IMR-90 (cell line): Measurements from ENCODE around the gene TOR1AIP2. TPM values are rescaled to one million over a fixed set of nuclear protein-coding genes. Genes with fewer than 3 reads are reported as not detected.

Source experiments
- ATAC-seq: fragments of 200-7000 bp; cut with Tn5 transposase; 2 replicates; pipeline ENCODE4 v1.9.1; 2020; ENCODE audit warnings: low read depth, mild to moderate bottlenecking, moderate library complexity
- BruUV-seq: library from RNA; stranded (reverse); fragments of 400-500 nt; replicated peaks from 2 replicates; lab custom pipeline; 2021; lab: Mats Ljungman, UMichigan
- CTCF ChIA-PET: fragments of 300-600 bp; formaldehyde crosslinking; extraction: SDS; loops from one replicate; lab custom pipeline; 2021; ENCODE audit warnings: antibody characterized with exemption; lab: Yijun Ruan, JAX
- POLR2A ChIA-PET: fragments of 300-600 bp; sonication (Branson Sonifier 250); formaldehyde crosslinking; loops from one replicate; lab custom pipeline; 2022; ENCODE audit warnings: antibody characterized with exemption; ENCODE audit not compliant: unreplicated experiment; lab: Charles Lee
- DNase-seq: peaks from one replicate; pipeline ENCODE4 v3.0.0; 2013
- H2AFZ ChIP-seq: replicated peaks from 2 replicates; pipeline ENCODE3; 2013; ENCODE audit warnings: low read length, mild to moderate bottlenecking; ENCODE audit not compliant: poor library complexity
- H2AK5ac ChIP-seq: 2 replicates; pipeline ENCODE4 v1.6.1; 2013; ENCODE audit warnings: low read depth, low read length, inconsistent platforms
- H2AK9ac ChIP-seq: replicated peaks from 2 replicates; pipeline ENCODE3; 2013; ENCODE audit warnings: mild to moderate bottlenecking, low read depth, low read length, moderate library complexity; ENCODE audit not compliant: poor library complexity
- H2BK120ac ChIP-seq: 2 replicates; pipeline ENCODE4 v1.6.1; 2013; ENCODE audit warnings: low read depth, low read length, inconsistent platforms
- H2BK15ac ChIP-seq: 3 replicates; pipeline ENCODE4 v1.6.1; 2013; ENCODE audit warnings: low read depth, low read length, inconsistent platforms
- H2BK20ac ChIP-seq: 2 replicates; pipeline ENCODE4 v1.6.1; 2013; ENCODE audit warnings: low read depth, mild to moderate bottlenecking, inconsistent platforms, low read length, moderate library complexity
- H2BK5ac ChIP-seq: 2 replicates; pipeline ENCODE4 v1.6.1; 2013; ENCODE audit warnings: mild to moderate bottlenecking, low read depth, low read length, inconsistent platforms; ENCODE audit not compliant: poor library complexity, severe bottlenecking
- H3K14ac ChIP-seq: replicated peaks from 2 replicates; pipeline ENCODE4 v1.6.1; 2013; ENCODE audit warnings: low read depth, low read length, inconsistent platforms
- H3K18ac ChIP-seq: 2 replicates; pipeline ENCODE4 v1.6.1; 2013; ENCODE audit warnings: low read depth, low read length, control low read depth
- H3K23ac ChIP-seq: 2 replicates; pipeline ENCODE4 v1.6.1; 2013; ENCODE audit warnings: low read depth, low read length, inconsistent platforms
- H3K27ac ChIP-seq: 2 replicates; pipeline ENCODE4 v1.5.1; 2013; ENCODE audit warnings: mild to moderate bottlenecking, control low read depth, low read length; ENCODE audit not compliant: insufficient read depth
- H3K27me3 ChIP-seq: 2 replicates; pipeline ENCODE4 v1.6.1; 2013; ENCODE audit warnings: low read length; ENCODE audit not compliant: control insufficient read depth, insufficient read depth
- H3K36me3 ChIP-seq: 2 replicates; pipeline ENCODE4 v1.6.1; 2013; ENCODE audit warnings: low read length, mixed read lengths; ENCODE audit not compliant: control insufficient read depth, insufficient read depth
- H3K4ac ChIP-seq: 2 replicates; pipeline ENCODE4 v1.6.1; 2013; ENCODE audit warnings: low read depth, low read length, inconsistent platforms
- H3K4me1 ChIP-seq: 2 replicates; pipeline ENCODE4 v1.6.1; 2013; ENCODE audit warnings: low read length, mixed read lengths; ENCODE audit not compliant: control insufficient read depth, insufficient read depth
- H3K4me2 ChIP-seq: 2 replicates; pipeline ENCODE4 v1.6.1; 2013; ENCODE audit warnings: low read depth, mild to moderate bottlenecking, control low read depth, low read length, moderate library complexity
- H3K4me3 ChIP-seq: 2 replicates; pipeline ENCODE4 v1.5.1; 2013; ENCODE audit warnings: low read depth, mild to moderate bottlenecking, control low read depth, low read length, moderate library complexity; ENCODE audit not compliant: insufficient read depth
- H3K56ac ChIP-seq: 2 replicates; pipeline ENCODE4 v1.6.1; 2013; ENCODE audit warnings: low read length, inconsistent platforms; ENCODE audit not compliant: insufficient read depth; ENCODE audit errors: extremely low read depth
- H3K79me1 ChIP-seq, 2 experiments: 2 replicates each; pipeline ENCODE4 v1.6.1; 2013; ENCODE audit warnings: low read length in 2 of 2, inconsistent platforms in 1 of 2, low read depth in 1 of 2
- H3K9ac ChIP-seq: 2 replicates; pipeline ENCODE4 v1.6.1; 2013; ENCODE audit warnings: low read depth, low read length, control low read depth
- H3K9me1 ChIP-seq: 2 replicates; pipeline ENCODE4 v1.6.1; 2013; ENCODE audit warnings: low read length, inconsistent platforms; ENCODE audit not compliant: insufficient read depth
- H3K9me3 ChIP-seq: 2 replicates; pipeline ENCODE4 v1.6.1; 2013; ENCODE audit warnings: low read length; ENCODE audit not compliant: control insufficient read depth, insufficient read depth
- H4K20me1 ChIP-seq: 2 replicates; pipeline ENCODE4 v1.6.1; 2013; ENCODE audit warnings: low read length, inconsistent platforms; ENCODE audit not compliant: insufficient read depth
- H4K5ac ChIP-seq: 2 replicates; pipeline ENCODE4 v1.6.1; 2013; ENCODE audit warnings: mild to moderate bottlenecking, low read depth, low read length, control low read depth
- H4K8ac ChIP-seq, 2 experiments: 2 replicates each; pipeline ENCODE4 v1.6.1; 2013; ENCODE audit warnings: low read depth in 2 of 2, low read length in 2 of 2, control low read depth in 1 of 2, inconsistent platforms in 1 of 2
- H4K91ac ChIP-seq: 2 replicates; pipeline ENCODE4 v1.6.1; 2013; ENCODE audit warnings: low read depth, low read length, inconsistent platforms; ENCODE audit not compliant: insufficient read depth
- BHLHE40 ChIP-seq: fragments of 150-350 bp; IDR thresholded peaks from 2 replicates; pipeline ENCODE4 v1.6.1; 2016; ENCODE audit warnings: mild to moderate bottlenecking, low read depth, low read length
- CEBPB ChIP-seq: IDR thresholded peaks from 2 replicates; pipeline ENCODE4 v1.6.1; 2012; ENCODE audit warnings: low read depth, low read length, improper control_type of control experiment
- CHD1 ChIP-seq: IDR thresholded peaks from 2 replicates; pipeline ENCODE4 v1.6.1; 2012; ENCODE audit warnings: low read depth, low read length, improper control_type of control experiment
- CTCF ChIP-seq: conservative IDR thresholded peaks from 2 replicates; pipeline ENCODE4 v1.5.1; 2012; ENCODE audit warnings: mild to moderate bottlenecking, low read depth, low read length, improper control_type of control experiment
- ELK1 ChIP-seq: fragments of 150-350 bp; IDR thresholded peaks from 2 replicates; pipeline ENCODE4 v1.6.1; 2016; ENCODE audit warnings: low read depth, mild to moderate bottlenecking, low read length, moderate library complexity, borderline replicate concordance
- FOS ChIP-seq: fragments of 150-350 bp; IDR thresholded peaks from 2 replicates; pipeline ENCODE4 v1.6.1; 2016; ENCODE audit warnings: low read depth, low read length
- MAZ ChIP-seq: IDR thresholded peaks from 2 replicates; pipeline ENCODE4 v1.6.1; 2012; ENCODE audit warnings: low read depth, mild to moderate bottlenecking, low read length, improper control_type of control experiment, moderate library complexity, borderline replicate concordance
- MXI1 ChIP-seq: IDR thresholded peaks from 2 replicates; pipeline ENCODE4 v1.6.1; 2012; ENCODE audit warnings: low read depth, mild to moderate bottlenecking, low read length, moderate library complexity, borderline replicate concordance
- NFE2L2 ChIP-seq: fragments of 150-350 bp; IDR thresholded peaks from 2 replicates; pipeline ENCODE4 v1.6.1; 2016; ENCODE audit warnings: low read depth, mild to moderate bottlenecking, low read length
- POLR2A ChIP-seq: IDR thresholded peaks from 2 replicates; pipeline ENCODE4 v1.6.1; 2012; ENCODE audit warnings: mild to moderate bottlenecking, low read depth, low read length
- RAD21 ChIP-seq: IDR thresholded peaks from 2 replicates; pipeline ENCODE4 v1.6.1; 2012; ENCODE audit warnings: low read length, improper control_type of control experiment
- RCOR1 ChIP-seq: IDR thresholded peaks from 2 replicates; pipeline ENCODE4 v1.6.1; 2012; ENCODE audit warnings: mild to moderate bottlenecking, low read length, improper control_type of control experiment; ENCODE audit not compliant: insufficient replicate concordance
- RFX5 ChIP-seq: IDR thresholded peaks from 2 replicates; pipeline ENCODE4 v1.8.0; 2012; ENCODE audit warnings: low read depth, mild to moderate bottlenecking, low read length, moderate library complexity
- SMC3 ChIP-seq: fragments of 150-350 bp; IDR thresholded peaks from 2 replicates; pipeline ENCODE4 v1.6.1; 2016; ENCODE audit warnings: low read depth, mild to moderate bottlenecking, antibody characterized with exemption, low read length, moderate library complexity
- WGBS, 2 experiments: methylation state at CpG; one replicate each; pipeline versions ENCODE4 v1.1.5 to v1.1.7; 2013; ENCODE audit warnings: missing lambda C conversion rate in 2 of 2; ENCODE audit not compliant: insufficient read length in 1 of 2; ENCODE audit errors: extremely low coverage in 2 of 2; 5-methylcytosine and 5-hydroxymethylcytosine counted together
- dilution Hi-C: fragments of 300-500 bp; cut with HindIII; formaldehyde crosslinking; loops from one replicate; pipeline ENCODE4 v1.14.3; 2018; ENCODE audit warnings: low sequenced_read_pairs; ENCODE audit not compliant: unreplicated experiment
- in situ Hi-C: fragments of 300-500 bp; cut with MboI; formaldehyde crosslinking; loops from 3 replicates; pipeline ENCODE4 v1.14.3; 2019; ENCODE audit warnings: low sequenced_read_pairs, inconsistent platforms, mixed read lengths
- intact Hi-C: fragments of 100-400 bp; cut with micrococcal nuclease; formaldehyde crosslinking; loops from 2 replicates; pipeline ENCODE4 v1.10.0; 2022
- polyA plus RNA-seq, 3 experiments: library from polyadenylated mRNA; depleted of rRNA; stranded (reverse); fragments of >200 nt; gene quantifications; 2 replicates each; pipeline ENCODE4 v1.2.3, GENCODE V29; 2012; ENCODE audit warnings: low replicate concordance in 1 of 3
- total RNA-seq: library from RNA; depleted of rRNA; stranded (reverse); fragments of >200 nt; gene quantifications from 2 replicates; pipeline ENCODE4 v1.2.3, GENCODE V29; 2012
- TF ChIP-seq, protein P1 (sequence below): fragments of 150-350 bp; IDR thresholded peaks from 2 replicates; pipeline ENCODE4 v1.6.1; 2017; ENCODE audit warnings: mild to moderate bottlenecking, antibody characterized with exemption, low read length, low read depth

Gene TOR1AIP2
- total and polyA plus RNA-seq, 2 of the 4 experiments (the other 2 are of a cell fraction): 20.7 to 85.0 TPM

DNA sequence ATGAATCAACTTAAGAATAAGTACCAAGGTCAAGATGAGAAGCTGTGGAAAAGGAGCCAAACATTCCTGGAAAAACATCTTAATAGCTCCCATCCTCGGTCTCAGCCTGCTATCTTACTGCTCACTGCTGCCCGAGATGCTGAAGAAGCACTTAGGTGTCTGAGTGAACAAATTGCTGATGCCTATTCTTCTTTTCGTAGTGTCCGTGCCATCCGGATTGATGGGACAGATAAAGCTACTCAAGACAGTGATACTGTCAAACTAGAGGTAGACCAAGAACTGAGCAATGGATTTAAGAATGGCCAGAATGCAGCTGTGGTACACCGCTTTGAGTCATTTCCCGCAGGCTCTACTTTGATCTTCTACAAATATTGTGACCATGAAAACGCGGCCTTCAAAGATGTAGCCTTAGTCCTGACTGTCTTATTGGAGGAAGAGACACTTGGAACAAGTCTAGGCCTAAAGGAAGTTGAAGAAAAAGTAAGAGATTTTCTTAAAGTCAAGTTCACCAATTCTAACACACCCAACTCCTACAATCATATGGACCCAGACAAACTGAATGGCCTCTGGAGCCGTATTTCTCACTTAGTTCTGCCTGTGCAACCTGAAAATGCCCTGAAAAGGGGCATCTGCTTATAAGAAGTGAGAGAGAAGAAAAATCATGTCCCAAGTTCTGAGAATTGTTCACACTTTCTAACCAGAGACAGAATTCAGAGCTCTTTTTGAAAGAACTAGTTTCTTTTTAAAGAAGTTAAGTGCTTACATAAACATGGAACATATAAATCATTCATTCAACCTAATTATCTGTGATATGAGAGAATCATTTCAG lies 40.2 kb upstream of the TOR1AIP2 start:
- no peaks in the 10 kb centered on the region for H3K9me3 ChIP-seq
- no peaks in the 10 kb centered on the region for H4K20me1 ChIP-seq
- no peak overlapping the region for H2AK5ac ChIP-seq
- TF ChIP-seq CTCF (no peak), CHD1 (no peak), ELK1 (no peak), FOS (no peak), RCOR1 (no peak), RFX5 (no peak), MXI1 (no peak), MAZ (no peak), RAD21 (no peak), SMC3 (no peak), POLR2A (no peak), CEBPB (no peak), NFE2L2 (no peak), BHLHE40 (no peak)
- TF ChIP-seq, protein P1, sequence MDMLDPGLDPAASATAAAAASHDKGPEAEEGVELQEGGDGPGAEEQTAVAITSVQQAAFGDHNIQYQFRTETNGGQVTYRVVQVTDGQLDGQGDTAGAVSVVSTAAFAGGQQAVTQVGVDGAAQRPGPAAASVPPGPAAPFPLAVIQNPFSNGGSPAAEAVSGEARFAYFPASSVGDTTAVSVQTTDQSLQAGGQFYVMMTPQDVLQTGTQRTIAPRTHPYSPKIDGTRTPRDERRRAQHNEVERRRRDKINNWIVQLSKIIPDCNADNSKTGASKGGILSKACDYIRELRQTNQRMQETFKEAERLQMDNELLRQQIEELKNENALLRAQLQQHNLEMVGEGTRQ: no peak
- H3K27ac ChIP-seq: no peak overlapping the region
- no peak overlapping the region for H2BK15ac ChIP-seq
- BruUV-seq: TSS peak; percentile 67
- no peak overlapping the region for H3K4me2 ChIP-seq
- intact Hi-C loops (no loop called here), in situ Hi-C loops (no loop called here), dilution Hi-C loops (no loop called here)
- no peak overlapping the region for H2BK5ac ChIP-seq
- H3K14ac ChIP-seq: no peak overlapping the region
- H3K9me1 ChIP-seq: no peaks in the 10 kb centered on the region; the same call in 1 of the 2 replicates
- no peak overlapping the region for H4K5ac ChIP-seq
- peaks cover 21% of the 10 kb centered on the region for H3K36me3 ChIP-seq
- no peak overlapping the region for H3K4ac ChIP-seq
- H3K79me1 ChIP-seq: no peaks in the 10 kb centered on the region
- CTCF ChIA-PET: interaction anchor here (1.2 kb wide), 1 partner anchor 50 kb away, joined by 3 read pairs; no protein-coding TSS in a partner anchor
- no peaks in the 10 kb centered on the region for H3K27me3 ChIP-seq
- H2AFZ ChIP-seq: no peak overlapping the region
- DNase-seq (no peak), ATAC-seq (no peak)
- no peak overlapping the region for H2AK9ac ChIP-seq
- no peak overlapping the region for H3K9ac ChIP-seq
- H4K91ac ChIP-seq: no peak overlapping the region
- no peak overlapping the region for H3K23ac ChIP-seq
- H3K4me1 ChIP-seq: no peaks in the 10 kb centered on the region
- H4K8ac ChIP-seq: no peak overlapping the region
- no peak overlapping the region for H3K18ac ChIP-seq
- no peak overlapping the region for H2BK120ac ChIP-seq
- 100% methylated on average over 3 of the region's 10 CpGs; no CpG with 5 or more reads in 1 of the 2 experiments for WGBS, 2 experiments
- POLR2A ChIA-PET: no interaction called here
- no peak overlapping the region for H3K56ac ChIP-seq
- no peak overlapping the region for H2BK20ac ChIP-seq
- H3K4me3 ChIP-seq: no peak overlapping the region
